ENCODE measurements around the gene EHMT2.

EHMT2 gene

GRCh38 chr6:31897612-31898382, at the start of gene EHMT2:
TSS of gene EHMT2 (minus strand) at chr6:31897698. CDS start at chr6:31897677, 21 bp downstream.
- Histone ChIP-seq H3K36me3 (peaks cover 6 to 32% (median 16%) of the 10 kb centered on the region in 3 donors), H3K9me3 (no peaks in the 10 kb centered on the region), H3K27me3 (no peaks in the 10 kb centered on the region), H3K4me1 (peaks cover 0 to 42% (median 35%) of the 10 kb centered on the region in 4 donors), H3K4me3 (peak within 1 kb of the TSS; percentile 87 to 97), H3K27ac (peak within 1 kb of the TSS; percentile 88)
- peak in 1 of 2 experiments; percentile 51 for TF ChIP-seq CTCF (IDR thresholded peaks at IDR 0.05)
- intact Hi-C loops (cut with DNase I; ENCODE audit: low total_unique reads): no loop called here
- DNase-seq: peak; percentile 80 to 92

DNA sequence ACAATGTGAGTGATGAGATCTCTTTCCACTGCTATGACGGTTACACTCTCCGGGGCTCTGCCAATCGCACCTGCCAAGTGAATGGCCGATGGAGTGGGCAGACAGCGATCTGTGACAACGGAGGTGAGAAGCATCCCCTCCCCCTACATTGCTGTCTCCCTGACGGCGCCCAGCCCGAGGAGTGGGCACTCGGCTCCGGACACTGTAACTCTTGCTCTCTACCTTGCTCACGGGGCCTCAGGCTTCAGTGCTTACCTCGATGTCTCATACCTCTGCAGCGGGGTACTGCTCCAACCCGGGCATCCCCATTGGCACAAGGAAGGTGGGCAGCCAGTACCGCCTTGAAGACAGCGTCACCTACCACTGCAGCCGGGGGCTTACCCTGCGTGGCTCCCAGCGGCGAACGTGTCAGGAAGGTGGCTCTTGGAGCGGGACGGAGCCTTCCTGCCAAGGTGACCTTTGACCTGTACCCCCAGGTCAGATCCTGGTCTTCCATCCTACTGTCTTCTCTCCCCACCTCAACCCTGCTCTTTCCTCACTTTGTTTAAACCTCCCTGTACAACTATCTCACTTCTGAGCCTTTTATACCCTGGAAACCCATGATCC, 49.7 kb upstream of the EHMT2 start:
- no peaks in the 10 kb centered on the region for H3K27me3 ChIP-seq
- intact Hi-C loops (cut with DNase I; ENCODE audit: low total_unique reads): no loop called here
- DNase-seq: no peak
- no peak overlapping the region for H3K27ac ChIP-seq
- no peak overlapping the region for H3K4me3 ChIP-seq
- no peaks in the 10 kb centered on the region for H3K9me3 ChIP-seq
- peaks cover 6 to 18% (median 7%) of the 10 kb centered on the region in 3 donors for H3K36me3 ChIP-seq
- peaks cover 0 to 27% (median 21%) of the 10 kb centered on the region in 4 donors for H3K4me1 ChIP-seq
- TF ChIP-seq CTCF (IDR thresholded peaks at IDR 0.05): no peak

- Histone ChIP-seq H3K4me1 (peaks cover 0 to 27% (median 21%) of the 10 kb centered on the region in 4 donors), H3K27ac (peak overlapping the region; percentile 90 to 92), H3K9me3 (no peaks in the 10 kb centered on the region), H3K27me3 (no peaks in the 10 kb centered on the region), H3K4me3 (peak overlapping the region; percentile 36 to 52), H3K36me3 (peaks cover 0 to 11% (median 2%) of the 10 kb centered on the region in 3 donors)
- intact Hi-C loops (cut with DNase I; ENCODE audit: low total_unique reads): no loop called here
- TF ChIP-seq CTCF (IDR thresholded peaks at IDR 0.05): no peak
- no peak for DNase-seq
These were observed 48.9 kb upstream of the EHMT2 start for GRCh38 chr6:31946370-31946885.

- Histone ChIP-seq H3K27ac (peak within 1 kb of the TSS; percentile 90 to 92), H3K27me3 (no peaks in the 10 kb centered on the region), H3K36me3 (peaks cover 0 to 4% (median 0%) of the 10 kb centered on the region in 3 donors), H3K4me3 (peak within 1 kb of the TSS; percentile 36 to 52), H3K4me1 (peaks cover 0 to 27% (median 21%) of the 10 kb centered on the region in 4 donors), H3K9me3 (no peaks in the 10 kb centered on the region)
- TF ChIP-seq CTCF (IDR thresholded peaks at IDR 0.05): no peak
- intact Hi-C loops (cut with DNase I; ENCODE audit: low total_unique reads): no loop called here
- peak; percentile 91 to 93 for DNase-seq
These were observed 48.2 kb upstream of the EHMT2 start, which contains the start of gene CFB for GRCh38 chr6:31945507-31946369. TSS of gene CFB (plus strand) at chr6:31946095. CDS start at chr6:31946222, 127 bp downstream.

GRCh38 chr6:31945154-31945506, 47.6 kb upstream of the EHMT2 start:
- Histone ChIP-seq H3K27me3 (no peaks in the 10 kb centered on the region), H3K9me3 (no peaks in the 10 kb centered on the region), H3K36me3 (no peaks in the 10 kb centered on the region), H3K4me3 (peak overlapping the region; percentile 36 to 52), H3K4me1 (peaks cover 0 to 27% (median 21%) of the 10 kb centered on the region in 4 donors), H3K27ac (peak overlapping the region; percentile 90 to 92)
- DNase-seq: no peak
- intact Hi-C loops (cut with DNase I; ENCODE audit: low total_unique reads): no loop called here
- no peak for TF ChIP-seq CTCF (IDR thresholded peaks at IDR 0.05)
